ENCODE results near the gene FOXP1. TPM values are rescaled to one million over a fixed set of nuclear protein-coding genes. Genes with fewer than 3 reads are reported as not detected.

The FOXP1 gene
- total and polyA plus RNA-seq, 9 of the 15 experiments (the other 6 are each of a cell fraction or from before 2014, with no cell fraction given): 7.7 to 34.5 (median 13.7) TPM

DNA sequence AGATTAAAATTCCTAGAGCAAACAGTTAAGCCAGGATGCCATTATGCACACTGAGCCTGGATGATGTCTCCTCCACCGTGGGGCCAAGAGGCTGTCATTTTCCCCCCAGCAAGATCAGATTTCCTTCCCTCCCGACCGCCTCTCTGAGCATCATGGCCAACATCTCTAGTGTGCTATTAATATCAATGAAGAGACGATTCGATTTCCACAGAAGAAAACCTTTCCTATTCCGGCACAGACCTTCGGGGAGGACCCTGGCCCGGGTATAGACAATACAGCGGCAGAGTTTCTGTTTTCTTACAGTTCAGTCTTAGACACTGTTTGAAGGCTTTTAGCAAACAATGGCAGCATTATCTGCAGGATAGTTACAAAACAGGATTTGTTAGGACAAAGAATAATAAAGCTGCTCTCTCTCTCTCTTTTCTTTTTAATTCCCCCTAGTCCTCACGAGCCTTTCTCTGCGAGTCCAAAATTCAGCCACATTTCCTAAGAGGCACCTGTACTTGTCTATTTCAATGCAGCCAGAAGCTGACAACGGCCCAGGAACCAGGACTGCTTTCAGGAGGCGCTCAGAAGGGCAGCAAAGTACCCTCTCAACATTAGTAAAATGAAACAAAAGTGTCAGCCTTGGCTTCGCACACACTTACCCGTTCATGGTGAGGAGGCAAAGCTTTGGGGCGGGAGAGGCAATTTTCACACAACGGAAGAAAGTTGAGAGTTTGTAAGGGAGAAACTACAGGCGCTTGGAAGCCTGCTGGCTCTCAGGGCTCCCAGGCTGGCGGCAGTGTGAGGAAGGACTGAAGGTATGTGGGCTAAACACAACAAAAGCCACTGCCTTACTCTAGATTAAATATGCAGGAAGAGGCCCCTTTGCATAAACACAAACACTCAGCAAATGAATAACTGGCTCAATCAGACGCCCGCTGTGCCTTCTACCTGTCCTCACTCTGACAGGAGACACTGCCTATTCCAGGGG, 278.0 kb downstream of the FOXP1 start:
- H2AFZ ChIP-seq (ENCODE audit: low read depth, low read length): peak overlapping the region; percentile 4; the same call in 1 of the 2 replicates
- ChIA-PET CTCF (ENCODE audit: low intra/inter-chr PET ratio) (no interaction called here), POLR2A (no interaction called here)
- no peak for DNase-seq (ENCODE audit: extremely low read depth in 1 of 4, low spot score in 3 of 4)
- H4K20me1 ChIP-seq (replicated peaks; ENCODE audit: control insufficient read depth, insufficient read depth, low read length): no peaks in the 10 kb centered on the region
- H3K4me1 ChIP-seq (replicated peaks in 1 of 2; ENCODE audit: control insufficient read depth in 2 of 2, insufficient read depth in 2 of 2, low read length in 2 of 2): no peaks in the 10 kb centered on the region
- H3K9ac ChIP-seq (ENCODE audit: insufficient read depth in 1 of 2, low read depth in 2 of 2, low read length in 2 of 2): no peak overlapping the region
- no peak for TF ChIP-seq ZNF583 (CRISPR knock-in tag; IDR thresholded peaks at IDR 0.05)
- no peak for TF ChIP-seq ZNF79 (CRISPR knock-in tag; IDR thresholded peaks at IDR 0.05; ENCODE audit: low read depth)
- TF ChIP-seq HNRNPH1 (optimal IDR thresholded peaks at IDR 0.05; ENCODE audit: low read depth, low read length): no peak
- TF ChIP-seq IFI16 (CRISPR knock-in tag; IDR thresholded peaks at IDR 0.05): no peak
- TF ChIP-seq, protein P1, sequence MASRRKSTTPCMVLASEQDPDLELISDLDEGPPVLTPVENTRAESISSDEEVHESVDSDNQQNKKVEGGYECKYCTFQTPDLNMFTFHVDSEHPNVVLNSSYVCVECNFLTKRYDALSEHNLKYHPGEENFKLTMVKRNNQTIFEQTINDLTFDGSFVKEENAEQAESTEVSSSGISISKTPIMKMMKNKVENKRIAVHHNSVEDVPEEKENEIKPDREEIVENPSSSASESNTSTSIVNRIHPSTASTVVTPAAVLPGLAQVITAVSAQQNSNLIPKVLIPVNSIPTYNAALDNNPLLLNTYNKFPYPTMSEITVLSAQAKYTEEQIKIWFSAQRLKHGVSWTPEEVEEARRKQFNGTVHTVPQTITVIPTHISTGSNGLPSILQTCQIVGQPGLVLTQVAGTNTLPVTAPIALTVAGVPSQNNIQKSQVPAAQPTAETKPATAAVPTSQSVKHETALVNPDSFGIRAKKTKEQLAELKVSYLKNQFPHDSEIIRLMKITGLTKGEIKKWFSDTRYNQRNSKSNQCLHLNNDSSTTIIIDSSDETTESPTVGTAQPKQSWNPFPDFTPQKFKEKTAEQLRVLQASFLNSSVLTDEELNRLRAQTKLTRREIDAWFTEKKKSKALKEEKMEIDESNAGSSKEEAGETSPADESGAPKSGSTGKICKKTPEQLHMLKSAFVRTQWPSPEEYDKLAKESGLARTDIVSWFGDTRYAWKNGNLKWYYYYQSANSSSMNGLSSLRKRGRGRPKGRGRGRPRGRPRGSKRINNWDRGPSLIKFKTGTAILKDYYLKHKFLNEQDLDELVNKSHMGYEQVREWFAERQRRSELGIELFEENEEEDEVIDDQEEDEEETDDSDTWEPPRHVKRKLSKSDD (conservative IDR thresholded peaks at IDR 0.05; ENCODE audit: low read length): no peak
- no peak for TF ChIP-seq MEIS2 (IDR thresholded peaks at IDR 0.05; ENCODE audit: partially characterized antibody)
- TF ChIP-seq, protein P2, sequence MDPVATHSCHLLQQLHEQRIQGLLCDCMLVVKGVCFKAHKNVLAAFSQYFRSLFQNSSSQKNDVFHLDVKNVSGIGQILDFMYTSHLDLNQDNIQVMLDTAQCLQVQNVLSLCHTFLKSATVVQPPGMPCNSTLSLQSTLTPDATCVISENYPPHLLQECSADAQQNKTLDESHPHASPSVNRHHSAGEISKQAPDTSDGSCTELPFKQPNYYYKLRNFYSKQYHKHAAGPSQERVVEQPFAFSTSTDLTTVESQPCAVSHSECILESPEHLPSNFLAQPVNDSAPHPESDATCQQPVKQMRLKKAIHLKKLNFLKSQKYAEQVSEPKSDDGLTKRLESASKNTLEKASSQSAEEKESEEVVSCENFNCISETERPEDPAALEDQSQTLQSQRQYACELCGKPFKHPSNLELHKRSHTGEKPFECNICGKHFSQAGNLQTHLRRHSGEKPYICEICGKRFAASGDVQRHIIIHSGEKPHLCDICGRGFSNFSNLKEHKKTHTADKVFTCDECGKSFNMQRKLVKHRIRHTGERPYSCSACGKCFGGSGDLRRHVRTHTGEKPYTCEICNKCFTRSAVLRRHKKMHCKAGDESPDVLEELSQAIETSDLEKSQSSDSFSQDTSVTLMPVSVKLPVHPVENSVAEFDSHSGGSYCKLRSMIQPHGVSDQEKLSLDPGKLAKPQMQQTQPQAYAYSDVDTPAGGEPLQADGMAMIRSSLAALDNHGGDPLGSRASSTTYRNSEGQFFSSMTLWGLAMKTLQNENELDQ (CRISPR knock-in tag; IDR thresholded peaks at IDR 0.05; ENCODE audit: borderline replicate concordance): no peak
- no peak for TF ChIP-seq KDM1A (IDR thresholded peaks at IDR 0.05)
- no peak overlapping the region for H3K4me2 ChIP-seq (ENCODE audit: insufficient read depth, low read length)
- no peak for FAIRE-seq
- WGBS (ENCODE audit: insufficient coverage, low coverage, missing lambda C conversion rate): 71% methylated on average over 15 of the region's 21 CpGs
- H3K4me3 ChIP-seq: no peak overlapping the region
- H3K27me3 ChIP-seq (ENCODE audit: control insufficient read depth in 2 of 2, insufficient read depth in 2 of 2, low read length in 2 of 2): no peaks in the 10 kb centered on the region
- H3K36me3 ChIP-seq (ENCODE audit: control insufficient read depth, insufficient read depth, low read length): no peaks in the 10 kb centered on the region
- no peaks in the 10 kb centered on the region for H3K79me2 ChIP-seq (ENCODE audit: control insufficient read depth, insufficient read depth, low read length)
- in situ Hi-C loops (cut with MboI) (no loop called here), intact Hi-C loops (cut with micrococcal nuclease) (no loop called here)
- ATAC-seq: peak; percentile 67
- H3K9me1 ChIP-seq (ENCODE audit: control insufficient read depth, insufficient read depth, low read length): no peaks in the 10 kb centered on the region
- no peak overlapping the region for H3K27ac ChIP-seq (ENCODE audit: extremely low read depth, low read depth, low read length)
- no peaks in the 10 kb centered on the region for H3K9me3 ChIP-seq (replicated peaks; ENCODE audit: control insufficient read depth, insufficient read depth, low read depth, low read length)
- no TSS peak for BruUV-seq (replicated peaks)
